SW 1271 (cell line): ENCODE data around the gene SLC28A1.
"Not testable (repeated sequence)": the region's sequence is repeated elsewhere in the genome, so short reads cannot be mapped to it uniquely, and the experiment has no call there.

Experiments used
- DNase-seq, 2 experiments: peaks; one replicate each; lab custom pipeline; 2025; lab: John Stamatoyannopoulos, UW

The SLC28A1 gene

GRCh38 chr15:84909782-84910181 lies 25.3 kb downstream of the SLC28A1 start:
- DNase-seq = no peak

- DNase-seq = no peak
Observed at GRCh38 chr15:84910928-84911623, 26.6 kb downstream of the SLC28A1 start.

DNA sequence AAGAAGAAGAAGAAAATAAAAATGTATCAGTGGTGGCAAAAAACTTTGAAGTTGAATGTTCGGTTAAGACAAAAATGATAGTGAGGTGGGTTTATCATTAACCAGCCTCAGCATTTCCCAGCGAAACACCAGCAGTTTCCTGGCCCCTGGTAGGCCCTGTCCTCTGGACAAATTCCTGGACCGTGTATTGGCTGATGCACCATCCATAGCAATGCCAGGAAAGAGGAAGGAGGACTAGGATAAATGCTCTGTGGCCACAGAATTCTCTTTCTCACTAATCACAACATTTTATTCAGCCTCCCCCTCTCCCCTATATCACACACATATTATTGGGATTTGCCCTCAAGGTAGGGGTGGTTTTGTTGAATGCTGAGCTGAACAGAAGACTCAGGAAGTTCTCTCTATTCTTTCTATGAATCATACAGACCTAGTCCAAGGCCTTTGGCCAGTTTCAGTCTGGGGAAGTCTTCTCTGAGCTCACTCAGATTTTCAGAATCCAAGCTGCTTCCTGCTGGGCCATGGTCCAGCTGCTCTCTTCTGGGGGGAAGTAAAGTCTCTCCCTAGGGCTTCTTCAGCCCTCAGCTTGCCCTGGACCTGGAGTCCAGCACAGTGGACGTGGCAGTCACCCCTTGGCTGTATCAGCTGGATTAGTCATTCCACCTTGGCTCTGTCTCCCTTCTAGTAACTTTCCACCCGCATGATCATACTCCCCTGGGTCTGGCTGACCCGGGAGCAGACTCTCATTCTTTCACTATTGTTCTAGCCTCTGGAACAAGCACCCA lies 27.6 kb downstream of the SLC28A1 start:
- DNase-seq = peak; percentile 71 to 92

DNA sequence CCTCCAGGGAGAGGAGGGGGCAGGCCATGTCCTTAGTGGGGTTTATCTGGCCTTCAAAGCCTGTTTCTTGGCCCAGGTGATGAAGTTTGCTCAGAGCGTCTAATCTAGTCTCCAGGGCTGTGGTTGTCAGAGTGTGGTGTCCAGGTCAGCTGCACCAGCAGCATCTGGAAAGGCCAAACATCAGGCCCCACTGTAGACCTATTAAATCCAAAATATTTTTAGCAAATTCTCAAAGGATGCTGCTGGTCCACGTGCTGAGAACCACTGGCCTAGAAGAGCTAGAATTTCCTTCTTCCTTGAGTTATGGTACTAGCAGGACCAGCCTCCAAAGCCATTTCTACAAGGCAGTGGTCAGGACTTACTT lies 28.9 kb downstream of the SLC28A1 start:
- DNase-seq = no peak

- no peak for DNase-seq
Observed at GRCh38 chr15:84914351-84914750, 29.9 kb downstream of the SLC28A1 start.

GRCh38 chr15:84914909-84915605 lies 30.6 kb downstream of the SLC28A1 start:
- DNase-seq = peak in 1 of 2 experiments; percentile 34

- DNase-seq = no peak
Observed at GRCh38 chr15:84915606-84915958, 31.1 kb downstream of the SLC28A1 start.

DNA sequence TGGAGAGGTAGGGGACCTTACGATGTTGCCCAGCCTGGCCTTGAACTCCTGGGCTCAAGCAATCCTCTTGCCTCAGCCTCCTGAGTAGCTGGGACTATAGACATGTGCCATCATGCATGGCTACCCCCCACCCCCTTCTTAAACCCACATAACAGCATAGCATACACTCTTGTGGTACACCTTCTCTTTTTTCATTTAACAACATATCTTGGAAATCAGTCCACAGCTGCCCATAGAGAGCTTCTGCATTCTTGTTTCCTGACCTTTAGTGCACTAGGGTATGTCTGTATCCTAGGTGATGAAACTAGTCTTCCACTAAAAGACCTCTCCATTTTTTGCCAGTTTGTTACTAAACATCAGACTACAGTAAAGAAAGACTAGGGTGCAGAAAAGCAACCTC lies 33.0 kb downstream of the SLC28A1 start:
- DNase-seq = no peak

DNA sequence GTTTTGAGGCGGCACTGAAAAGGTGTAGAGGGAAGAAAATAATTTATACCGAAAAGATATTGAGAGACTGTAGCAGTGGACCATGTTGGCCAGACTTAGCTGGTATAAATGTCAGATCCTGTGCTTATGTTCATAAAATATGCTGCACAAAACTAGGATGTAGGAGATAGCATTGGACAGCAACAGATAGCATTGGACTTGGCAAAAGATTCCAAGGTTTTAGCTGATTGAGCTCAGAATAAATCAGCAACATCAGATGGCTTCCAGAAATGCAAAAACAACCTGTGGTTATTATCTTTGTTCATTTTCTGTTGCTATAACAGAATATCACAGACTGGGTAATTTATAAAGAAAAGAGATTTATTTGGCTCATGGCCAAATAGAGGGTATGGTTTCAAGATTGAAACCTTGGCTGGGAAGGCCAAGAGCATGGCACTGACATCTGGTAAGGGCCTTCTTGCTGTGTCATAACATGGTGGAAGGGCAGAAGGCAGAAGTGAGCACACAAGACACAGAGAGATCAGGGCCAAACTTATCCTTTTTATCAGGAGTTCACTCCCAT lies 34.7 kb downstream of the SLC28A1 start:
- no peak for DNase-seq

GRCh38 chr15:84921121-84921520 lies 36.7 kb downstream of the SLC28A1 start:
- no peak for DNase-seq

GRCh38 chr15:84922530-84922929 lies 38.1 kb downstream of the SLC28A1 start:
- no peak for DNase-seq

- DNase-seq = no peak
Observed at GRCh38 chr15:84924077-84924731, 39.7 kb downstream of the SLC28A1 start.

- not testable (repeated sequence) for DNase-seq
Observed at GRCh38 chr15:84924821-84925569, 40.5 kb downstream of the SLC28A1 start.

- DNase-seq = no peak
Observed at GRCh38 chr15:84925906-84926305, 41.4 kb downstream of the SLC28A1 start.

DNA sequence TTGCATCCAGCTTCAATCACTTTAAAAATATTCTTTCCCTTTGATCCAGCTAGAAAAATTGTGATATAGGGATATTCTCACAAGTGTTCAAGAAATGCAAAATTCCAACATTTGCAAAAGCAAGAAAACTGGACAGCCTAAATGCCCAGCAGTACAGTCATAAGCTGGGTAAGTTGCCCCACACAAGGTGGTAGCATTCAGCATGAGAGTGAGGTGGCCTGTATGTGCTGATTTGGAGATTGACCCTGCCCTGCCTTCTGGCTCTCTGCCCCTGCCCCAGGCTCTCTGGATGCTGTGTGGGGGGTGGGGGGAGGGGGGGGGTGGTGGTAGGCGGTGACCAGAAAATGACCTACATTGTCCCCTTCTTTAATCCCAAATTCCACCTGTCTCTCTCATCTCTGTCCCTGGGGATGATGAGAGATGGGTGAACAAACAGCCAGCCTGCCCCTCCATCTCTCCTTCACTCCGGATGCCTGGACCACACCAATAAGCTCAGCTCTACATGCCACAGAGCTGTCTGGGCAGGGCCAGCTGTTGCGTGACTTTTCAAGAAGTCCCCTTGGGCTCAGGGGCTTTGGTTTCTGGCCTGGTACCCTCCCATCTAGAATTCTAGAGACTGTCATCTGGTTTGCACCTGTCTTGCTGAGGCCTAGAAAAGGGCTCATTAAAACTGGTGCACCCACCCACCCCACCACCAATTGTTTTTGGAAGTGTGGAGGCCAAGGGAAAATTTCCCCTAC lies 42.2 kb downstream of the SLC28A1 start:
- DNase-seq = no peak

DNA sequence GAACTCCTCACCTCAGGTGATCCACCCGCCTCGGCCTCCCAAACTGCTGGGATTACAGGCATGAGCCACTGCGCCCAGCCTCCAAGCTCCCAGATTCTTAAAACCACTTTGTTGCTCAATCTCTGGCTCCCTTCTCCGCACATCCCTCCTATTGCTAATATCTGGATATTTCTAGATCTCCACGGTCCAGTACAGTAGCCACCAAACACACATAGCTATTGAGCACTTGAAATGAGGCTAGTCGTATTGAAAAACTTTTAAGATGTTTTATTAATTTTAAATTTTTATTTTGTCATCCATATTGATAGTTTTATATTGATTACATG lies 44.3 kb downstream of the SLC28A1 start:
- no peak for DNase-seq

DNA sequence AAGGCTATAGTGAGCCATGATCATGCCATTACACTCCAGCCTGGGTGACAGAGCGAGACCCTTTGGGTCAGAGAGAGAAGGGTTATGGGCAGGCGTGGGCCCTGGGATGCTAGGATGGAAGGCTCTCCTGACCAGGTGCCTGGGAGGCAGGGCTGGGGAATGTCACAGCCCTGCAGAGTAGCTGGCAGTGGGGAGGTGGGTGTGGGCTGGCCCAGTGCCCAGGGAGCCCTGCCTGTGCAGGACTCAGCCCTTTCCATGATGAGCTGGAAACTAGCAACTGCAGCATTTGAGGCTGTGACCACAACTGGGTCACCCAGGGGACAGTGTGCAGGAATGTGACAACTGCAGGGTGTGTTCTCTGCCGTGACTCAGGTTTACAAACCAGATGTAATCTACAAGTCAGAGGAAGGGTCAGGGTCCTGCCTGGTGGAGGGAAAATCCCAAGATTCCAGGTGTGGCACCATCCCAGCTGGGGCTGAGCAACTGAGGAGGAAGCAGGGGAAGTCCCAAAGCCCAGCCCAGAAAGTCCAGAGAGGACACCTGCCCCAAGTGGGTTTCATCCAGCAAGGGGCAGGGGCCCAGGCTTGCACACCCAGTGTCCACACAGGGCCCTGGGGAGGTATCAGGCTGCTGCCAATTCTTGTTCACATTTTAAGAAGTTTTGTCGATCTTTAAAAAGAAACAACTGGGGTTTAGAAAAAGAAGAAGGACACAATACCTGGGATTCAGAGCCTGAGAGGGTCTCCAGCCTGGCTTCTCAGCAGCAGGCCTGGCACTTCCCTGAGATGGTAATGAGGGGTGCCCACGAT lies 45.5 kb downstream of the SLC28A1 start:
- peak; percentile 38 to 79 for DNase-seq

DNA sequence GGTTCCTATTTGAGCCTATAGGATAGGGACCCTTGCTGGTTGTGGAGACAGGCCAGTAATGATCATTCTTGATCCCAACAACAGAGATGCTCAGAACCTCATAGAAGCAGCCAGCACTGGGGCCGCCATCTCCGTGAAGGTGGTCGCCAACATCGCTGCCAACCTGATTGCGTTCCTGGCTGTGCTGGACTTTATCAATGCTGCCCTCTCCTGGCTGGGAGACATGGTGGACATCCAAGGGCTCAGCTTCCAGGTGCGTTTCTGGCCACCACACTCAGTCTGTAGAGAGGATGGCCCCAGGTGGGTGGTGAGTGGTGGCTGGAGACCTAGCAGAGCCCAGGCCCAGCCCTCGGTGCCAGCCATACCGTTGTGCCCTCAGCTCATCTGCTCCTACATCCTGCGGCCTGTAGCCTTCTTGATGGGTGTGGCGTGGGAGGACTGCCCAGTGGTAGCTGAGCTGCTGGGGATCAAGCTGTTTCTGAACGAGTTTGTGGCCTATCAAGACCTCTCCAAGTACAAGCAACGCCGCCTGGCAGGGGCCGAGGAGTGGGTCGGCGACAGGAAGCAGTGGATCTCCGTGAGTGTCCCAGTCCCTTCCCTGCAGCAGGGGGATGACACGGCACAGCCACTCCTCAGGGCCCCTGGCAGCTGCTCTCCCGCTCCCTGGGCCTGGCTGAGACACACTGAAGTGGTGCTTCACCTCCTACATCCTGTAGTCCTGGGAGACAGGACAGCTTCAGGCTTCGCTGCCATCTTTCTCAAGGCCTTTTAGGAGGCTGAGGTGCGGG lies 50.7 kb downstream of the SLC28A1 start:
- DNase-seq = no peak

- DNase-seq = no peak
Observed at GRCh38 chr15:84937144-84937543, 52.7 kb downstream of the SLC28A1 start.
